ENCODE data around the gene FOXG1.

The FOXG1 gene

DNA sequence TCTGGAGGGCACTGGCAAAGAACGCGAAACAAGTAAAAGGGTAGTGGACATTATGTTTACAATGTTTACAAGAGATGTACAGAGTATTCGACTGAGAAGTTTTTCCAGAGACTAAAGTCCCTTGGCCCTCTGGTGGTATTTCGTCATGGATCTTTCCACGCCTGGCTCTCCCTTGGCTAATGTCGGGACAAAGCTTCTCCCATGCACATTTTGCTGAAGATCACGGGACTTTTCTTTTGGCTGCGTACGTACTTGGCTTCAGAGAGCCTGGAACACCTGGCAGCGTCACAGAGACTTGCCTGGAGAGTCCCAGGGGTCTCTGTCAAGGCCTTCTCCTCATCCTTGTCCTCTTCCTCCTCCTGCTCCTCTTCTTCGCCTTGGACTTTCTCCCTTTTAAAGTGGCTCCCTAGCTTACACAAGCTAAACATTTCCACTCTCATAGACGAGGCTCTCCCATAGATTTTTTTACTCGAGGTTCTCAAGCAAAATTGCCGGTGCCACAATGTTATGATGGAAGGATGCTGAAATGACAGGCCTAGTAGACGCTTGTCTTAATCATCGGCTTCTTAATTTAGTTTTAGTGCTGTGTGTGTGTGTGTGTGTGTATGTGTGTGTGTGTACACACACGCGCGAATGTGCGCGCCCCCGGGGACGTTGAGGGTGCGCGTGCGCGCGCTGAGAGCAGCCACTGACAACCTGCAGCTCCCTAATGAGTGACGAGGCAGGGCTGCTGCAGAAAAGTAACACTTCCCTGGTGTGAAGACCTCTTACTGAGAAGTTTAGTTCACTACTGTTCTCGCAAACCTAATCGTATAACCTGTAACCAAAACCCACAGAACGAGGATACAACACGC is 4.9 kb upstream of the FOXG1 start:
- DNase-seq (ENCODE audit: extremely low read depth, low read depth): no peak
- H3K4me3 ChIP-seq (replicated peaks; ENCODE audit: low read depth, low read length): no peak overlapping the region
- TF ChIP-seq, protein P1, sequence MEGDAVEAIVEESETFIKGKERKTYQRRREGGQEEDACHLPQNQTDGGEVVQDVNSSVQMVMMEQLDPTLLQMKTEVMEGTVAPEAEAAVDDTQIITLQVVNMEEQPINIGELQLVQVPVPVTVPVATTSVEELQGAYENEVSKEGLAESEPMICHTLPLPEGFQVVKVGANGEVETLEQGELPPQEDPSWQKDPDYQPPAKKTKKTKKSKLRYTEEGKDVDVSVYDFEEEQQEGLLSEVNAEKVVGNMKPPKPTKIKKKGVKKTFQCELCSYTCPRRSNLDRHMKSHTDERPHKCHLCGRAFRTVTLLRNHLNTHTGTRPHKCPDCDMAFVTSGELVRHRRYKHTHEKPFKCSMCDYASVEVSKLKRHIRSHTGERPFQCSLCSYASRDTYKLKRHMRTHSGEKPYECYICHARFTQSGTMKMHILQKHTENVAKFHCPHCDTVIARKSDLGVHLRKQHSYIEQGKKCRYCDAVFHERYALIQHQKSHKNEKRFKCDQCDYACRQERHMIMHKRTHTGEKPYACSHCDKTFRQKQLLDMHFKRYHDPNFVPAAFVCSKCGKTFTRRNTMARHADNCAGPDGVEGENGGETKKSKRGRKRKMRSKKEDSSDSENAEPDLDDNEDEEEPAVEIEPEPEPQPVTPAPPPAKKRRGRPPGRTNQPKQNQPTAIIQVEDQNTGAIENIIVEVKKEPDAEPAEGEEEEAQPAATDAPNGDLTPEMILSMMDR (IDR thresholded peaks at IDR 0.05; ENCODE audit: low read depth, low read length, missing control alignments): no peak

- no peak for DNase-seq (ENCODE audit: extremely low read depth, low read depth)
- TF ChIP-seq, protein P1 (IDR thresholded peaks at IDR 0.05; ENCODE audit: low read depth, low read length, missing control alignments): no peak
These were observed 4.2 kb upstream of the FOXG1 start for GRCh38 chr14:28762303-28762954.

GRCh38 chr14:28762955-28763326 is 3.6 kb upstream of the FOXG1 start:
- TF ChIP-seq, protein P1 (IDR thresholded peaks at IDR 0.05; ENCODE audit: low read depth, low read length, missing control alignments): no peak
- no peak for DNase-seq (ENCODE audit: extremely low read depth, low read depth)
- no peak overlapping the region for H3K4me3 ChIP-seq (replicated peaks; ENCODE audit: low read depth, low read length)

More at GRCh38 chr14:28762303-28762954, 4.2 kb upstream of the FOXG1 start:
- no peak overlapping the region for H3K4me3 ChIP-seq (replicated peaks; ENCODE audit: low read depth, low read length)

- TF ChIP-seq, protein P1 (IDR thresholded peaks at IDR 0.05; ENCODE audit: low read depth, low read length, missing control alignments): no peak
- no peak overlapping the region for H3K4me3 ChIP-seq (replicated peaks; ENCODE audit: low read depth, low read length)
- DNase-seq (ENCODE audit: extremely low read depth, low read depth): no peak
These were observed 2.8 kb upstream of the FOXG1 start for GRCh38 chr14:28763751-28764256.

DNA sequence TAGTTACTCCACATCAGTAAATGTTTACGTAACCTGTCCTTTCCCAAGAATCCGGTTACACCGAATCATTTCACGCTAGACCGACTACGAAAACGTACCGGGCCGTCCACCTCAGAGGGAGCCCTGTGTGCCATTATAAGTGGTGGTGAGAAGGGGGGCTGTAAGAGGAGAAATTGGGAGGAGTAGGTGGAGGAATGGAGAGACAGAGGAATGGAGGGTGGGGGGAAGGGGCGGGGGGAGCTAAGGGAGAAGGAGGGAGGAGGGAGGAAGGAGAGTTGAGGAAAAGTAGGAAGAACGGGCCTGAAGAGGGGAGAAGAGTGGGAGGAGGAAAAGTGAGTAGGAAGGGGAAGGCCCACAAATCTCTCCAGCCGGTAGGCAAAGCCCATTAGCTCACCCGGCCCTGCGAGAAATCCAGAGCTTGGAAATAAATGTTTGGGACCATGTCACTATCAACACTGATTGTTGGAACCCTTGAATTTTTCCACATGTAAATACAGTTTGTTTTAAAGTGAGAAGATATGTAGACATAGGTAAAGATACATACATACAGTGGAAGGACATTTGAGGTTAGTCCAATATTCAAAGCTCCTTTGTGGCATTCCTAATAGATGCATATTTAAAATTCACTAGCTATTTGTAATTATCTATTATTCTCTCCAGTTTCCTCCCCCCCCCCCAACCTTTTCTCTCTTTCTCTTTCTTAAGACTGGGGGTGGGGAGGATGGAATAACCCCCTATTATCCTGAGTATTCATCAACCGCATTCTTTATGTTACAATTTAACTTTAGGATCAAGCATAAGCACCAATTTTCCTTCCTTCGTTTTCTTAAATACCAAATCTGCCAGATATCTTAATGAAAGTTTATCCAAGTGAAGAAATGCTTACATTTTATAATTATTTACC is 2.1 kb upstream of the FOXG1 start:
- TF ChIP-seq, protein P1 (IDR thresholded peaks at IDR 0.05; ENCODE audit: low read depth, low read length, missing control alignments): no peak
- no peak overlapping the region for H3K4me3 ChIP-seq (replicated peaks; ENCODE audit: low read depth, low read length)
- no peak for DNase-seq (ENCODE audit: extremely low read depth, low read depth)

- no peak overlapping the region for H3K4me3 ChIP-seq (replicated peaks; ENCODE audit: low read depth, low read length)
- TF ChIP-seq, protein P1 (IDR thresholded peaks at IDR 0.05; ENCODE audit: low read depth, low read length, missing control alignments): no peak
- no peak for DNase-seq (ENCODE audit: extremely low read depth, low read depth)
These were observed 1.3 kb upstream of the FOXG1 start for GRCh38 chr14:28765169-28765830.
